GM18502 (cell line): ENCODE measurements around the gene FAM72D.
"Not testable (repeated sequence)": the region's sequence is repeated elsewhere in the genome, so short reads cannot be mapped to it uniquely, and the experiment has no call there.

ENCODE experiments used
- ATAC-seq: cut with Tn5 transposase; IDR thresholded peaks from one replicate; pipeline ENCODE4 v1.9.1; 2021; ENCODE audit warnings: mild to moderate bottlenecking; ENCODE audit not compliant: unreplicated experiment, poor library complexity

FAM72D gene

GRCh38 chr1:145082483-145083255, 13.1 kb upstream of the FAM72D start:
- ATAC-seq, result not testable (repeated sequence)

DNA sequence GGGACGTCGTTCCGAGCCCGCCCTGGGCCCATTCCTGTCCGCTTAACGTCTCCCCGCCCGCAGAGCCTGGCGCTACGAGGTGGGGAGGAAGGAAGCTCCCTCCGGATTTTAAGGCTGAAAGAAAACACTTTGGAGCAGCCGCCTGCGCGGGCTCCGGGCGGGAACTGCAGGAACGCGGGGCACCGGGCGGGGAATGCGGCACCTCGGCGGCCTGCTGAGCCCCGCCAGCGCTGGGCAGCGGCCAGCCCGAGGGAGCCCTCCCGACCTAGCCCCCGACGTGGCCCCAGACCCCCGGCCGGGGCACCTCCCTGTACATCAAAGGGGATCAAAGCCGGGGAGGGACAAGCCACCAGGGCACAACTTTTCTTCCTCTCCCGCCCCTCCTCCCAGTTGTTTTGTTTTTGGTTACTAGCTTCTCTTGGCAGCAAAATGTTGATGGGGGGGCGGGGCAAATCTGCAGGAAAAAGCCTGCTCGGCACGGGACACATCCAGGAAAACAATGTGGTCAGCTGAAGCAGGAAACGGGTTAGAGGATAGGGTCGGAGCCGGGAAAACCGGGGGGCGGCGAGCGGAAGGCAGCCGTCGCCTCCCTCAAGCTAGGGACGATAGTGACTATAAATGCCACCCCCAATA, 2.1 kb upstream of the FAM72D start:
- ATAC-seq, result not testable (repeated sequence)

GRCh38 chr1:145094655-145095211, 1.0 kb upstream of the FAM72D start:
- peak; percentile 5 for ATAC-seq

DNA sequence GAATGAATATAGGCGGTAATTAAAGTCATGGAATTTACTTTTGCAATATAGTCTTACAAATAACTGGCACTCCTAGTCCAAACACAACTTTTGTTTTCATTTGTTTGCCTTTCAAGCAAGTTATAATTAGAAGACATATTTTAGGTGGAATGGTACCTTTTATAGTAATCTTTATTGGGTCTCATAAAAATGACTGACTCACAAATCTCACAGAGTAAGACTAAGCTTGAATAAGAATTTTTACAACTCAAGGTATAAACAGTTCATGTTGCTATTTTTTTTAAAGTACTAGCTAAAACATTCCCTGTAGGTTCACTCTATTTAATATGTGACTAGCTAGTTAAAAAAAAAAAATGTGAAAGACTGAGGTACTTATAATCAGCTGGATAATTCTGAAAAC, 6.0 kb downstream of the FAM72D start:
- ATAC-seq, result not testable (repeated sequence)

DNA sequence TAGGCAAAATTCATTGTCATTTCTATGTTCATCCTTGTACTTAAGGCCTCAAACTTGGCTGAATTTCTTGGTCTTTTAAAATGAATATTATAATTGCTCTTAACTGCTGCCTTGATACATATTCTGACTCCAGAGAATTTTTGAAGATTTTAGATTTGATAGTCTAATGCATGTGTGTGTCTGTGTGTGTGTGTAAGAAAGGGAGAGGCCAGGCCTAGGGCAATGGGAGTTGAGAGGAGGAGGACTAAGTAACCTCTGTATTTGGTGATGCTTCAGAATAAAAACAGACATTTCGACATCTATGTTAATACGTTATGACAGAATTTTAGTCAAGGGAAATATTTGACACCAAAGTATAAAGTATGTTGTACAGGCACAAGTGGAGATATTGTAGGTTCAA, 7.5 kb downstream of the FAM72D start:
- not testable (repeated sequence) for ATAC-seq

- ATAC-seq, result not testable (repeated sequence)
Measured at GRCh38 chr1:145111674-145112073, 15.9 kb downstream of the FAM72D start.

GRCh38 chr1:145112703-145113102, 16.9 kb downstream of the FAM72D start:
- not testable (repeated sequence) for ATAC-seq

DNA sequence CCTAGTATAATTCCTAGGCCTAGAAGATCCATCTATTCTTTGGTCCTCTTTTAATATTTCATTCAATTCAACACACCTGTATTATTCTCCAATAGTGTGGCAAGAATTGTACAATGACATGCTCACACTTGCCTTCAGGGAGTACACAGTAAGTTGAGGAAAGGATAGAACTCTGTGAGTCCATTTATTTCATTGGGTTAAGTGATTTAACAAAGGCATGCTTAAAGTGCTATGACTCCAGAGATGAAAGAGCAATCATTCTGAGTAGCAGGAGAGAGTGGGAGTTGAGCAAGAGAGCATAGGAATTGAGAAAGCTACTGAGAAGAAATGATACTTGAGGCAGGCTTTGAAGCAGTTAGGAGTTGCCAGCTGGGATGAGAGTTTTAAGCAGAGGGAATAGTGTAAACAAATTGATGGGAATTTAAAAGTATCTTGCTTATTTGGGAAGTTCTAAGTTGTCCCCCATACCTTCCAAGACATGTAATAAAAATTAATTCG, 18.8 kb downstream of the FAM72D start:
- not testable (repeated sequence) for ATAC-seq

- ATAC-seq, result not testable (repeated sequence)
Measured at GRCh38 chr1:145115587-145116493, 20.1 kb downstream of the FAM72D start.

DNA sequence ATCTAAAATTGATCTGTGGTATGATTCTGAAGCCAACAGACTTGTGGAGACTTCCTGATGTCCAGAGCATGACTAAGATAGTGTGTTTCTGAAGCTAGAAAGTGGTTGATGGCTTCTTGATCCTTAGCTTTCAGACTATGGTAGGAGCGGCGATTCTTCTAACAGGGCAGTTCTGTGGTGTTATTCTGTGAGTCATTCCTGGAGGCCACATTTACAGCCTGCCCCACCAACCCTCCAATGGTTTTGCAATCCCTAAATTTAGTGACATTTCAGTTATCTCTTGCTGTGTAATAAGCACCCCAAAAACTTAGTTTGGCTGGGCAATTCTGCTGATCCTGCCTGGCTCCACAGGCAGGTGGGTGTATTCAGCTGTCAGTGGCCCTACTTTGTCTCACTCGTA, 24.1 kb downstream of the FAM72D start:
- not testable (repeated sequence) for ATAC-seq

- not testable (repeated sequence) for ATAC-seq
Measured at GRCh38 chr1:145122344-145123061, 26.7 kb downstream of the FAM72D start.

- ATAC-seq, result not testable (repeated sequence)
Measured at GRCh38 chr1:145123062-145123395, 27.3 kb downstream of the FAM72D start.

DNA sequence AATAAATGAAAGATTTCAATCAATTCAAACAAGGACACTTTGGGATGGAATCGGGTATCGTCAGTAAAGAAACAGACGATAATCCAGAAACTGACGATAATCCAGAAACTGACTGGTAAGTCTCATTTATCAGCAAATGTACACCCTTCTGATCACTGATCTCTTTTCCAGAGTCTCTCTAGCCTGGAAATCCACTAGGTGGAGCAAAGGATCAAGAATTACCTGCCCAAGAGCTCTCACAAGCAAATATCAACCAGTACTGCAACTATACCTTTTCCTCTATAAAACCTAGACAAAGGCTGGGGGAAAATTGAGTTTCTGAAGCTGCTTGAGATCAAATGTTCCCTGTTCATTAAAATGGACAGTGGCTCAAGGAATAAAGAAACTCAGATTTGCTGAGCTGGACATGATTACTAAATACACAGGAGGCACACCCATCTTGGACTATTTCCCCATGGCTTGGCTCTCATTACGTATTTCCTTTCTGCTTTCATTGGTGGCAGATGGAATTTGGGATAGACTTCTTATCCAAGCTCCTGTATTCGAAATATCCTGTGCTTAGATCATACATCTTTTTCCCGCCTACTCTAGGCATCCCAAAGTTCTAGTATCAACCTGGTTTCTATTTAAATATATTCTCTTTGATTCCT, 28.3 kb downstream of the FAM72D start:
- not testable (repeated sequence) for ATAC-seq

- not testable (repeated sequence) for ATAC-seq
Measured at GRCh38 chr1:145125112-145125511, 29.3 kb downstream of the FAM72D start.

GRCh38 chr1:145127144-145127543, 31.4 kb downstream of the FAM72D start:
- not testable (repeated sequence) for ATAC-seq

DNA sequence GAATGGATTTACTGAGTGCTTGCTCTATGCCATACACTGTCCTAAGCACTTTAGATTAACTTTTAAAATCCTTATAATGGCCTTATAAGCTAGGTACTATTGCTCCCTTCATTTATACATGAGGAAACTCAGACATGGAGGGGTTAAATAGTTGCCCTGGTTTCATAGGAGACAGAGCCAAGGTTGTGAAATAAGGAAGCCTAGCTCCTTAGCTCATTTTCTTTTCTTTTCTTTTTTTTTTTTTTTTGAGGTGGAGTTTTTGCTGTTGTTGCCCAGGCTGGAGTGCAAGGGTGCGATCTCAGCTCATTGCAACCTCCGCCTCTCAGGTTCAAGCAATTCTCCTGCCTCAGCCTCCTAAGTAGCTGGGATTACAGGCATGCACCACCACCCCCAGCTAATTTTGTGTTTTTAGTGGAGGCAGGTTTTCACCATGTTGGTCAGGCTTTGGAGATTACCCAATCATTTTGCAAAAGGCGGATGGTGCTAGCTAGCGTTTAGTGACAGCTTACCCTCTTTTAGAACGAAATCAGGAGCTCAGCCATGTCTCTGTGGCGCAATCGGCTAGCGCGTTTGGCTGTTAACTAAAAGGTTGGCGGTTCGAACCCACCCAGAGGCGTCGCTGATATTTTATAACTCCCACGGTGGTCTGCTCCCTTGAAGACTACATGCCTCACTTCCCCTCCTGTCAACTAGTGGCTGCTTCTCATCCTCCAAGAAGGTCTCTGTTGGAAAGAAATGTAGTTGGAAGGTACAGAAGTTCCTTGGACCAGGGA, 33.1 kb downstream of the FAM72D start:
- not testable (repeated sequence) for ATAC-seq

- not testable (repeated sequence) for ATAC-seq
Measured at GRCh38 chr1:145134476-145134875, 38.7 kb downstream of the FAM72D start.

DNA sequence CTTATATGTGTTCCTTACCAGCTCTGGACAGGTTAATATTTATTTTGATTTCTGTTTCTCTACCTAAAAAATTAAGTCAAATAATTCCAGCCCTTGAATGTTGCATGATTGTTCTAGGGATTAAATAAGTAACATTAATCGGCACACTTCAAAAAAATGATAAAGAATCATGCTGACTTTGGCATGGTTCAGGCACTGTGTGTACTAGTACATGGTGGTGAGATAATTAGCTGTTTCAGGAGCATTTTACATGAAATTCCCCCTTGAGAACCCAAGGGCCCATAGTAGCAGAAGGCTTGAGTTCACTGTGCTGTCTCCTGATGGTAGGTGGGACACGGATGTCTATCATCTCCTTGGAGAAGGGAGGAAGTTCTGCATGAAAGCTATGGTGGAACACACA, 44.8 kb downstream of the FAM72D start:
- not testable (repeated sequence) for ATAC-seq
